GM12872 (cell line): ENCODE results near the gene ACACA.

ENCODE experiments used
- TF ChIP-seq, protein P1 (sequence below): IDR thresholded peaks from 3 replicates; pipeline ENCODE4 v1.5.1; 2011; ENCODE audit warnings: low read depth, mild to moderate bottlenecking, low read length, moderate library complexity; ENCODE audit not compliant: insufficient read depth

The ACACA gene

DNA sequence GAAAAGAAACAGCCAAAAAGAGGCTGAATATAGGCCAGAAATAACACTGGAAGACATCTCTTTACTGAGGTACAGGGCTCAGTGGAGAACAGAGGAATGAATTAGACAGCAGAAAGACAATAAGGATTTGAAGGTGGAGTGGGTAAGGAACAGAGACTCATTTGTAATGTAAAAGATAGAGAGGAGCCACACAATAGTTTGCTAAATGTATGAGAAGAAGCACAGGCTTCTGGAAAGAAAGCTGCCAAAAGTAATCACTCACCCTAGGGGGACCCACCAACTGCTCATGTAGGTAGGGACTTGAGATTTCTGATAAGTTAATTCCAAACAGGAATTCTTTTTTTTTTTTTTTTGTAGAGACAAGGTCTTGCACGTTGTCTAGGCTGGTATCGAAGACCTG is 271.1 kb downstream of the ACACA start:
- TF ChIP-seq, protein P1, sequence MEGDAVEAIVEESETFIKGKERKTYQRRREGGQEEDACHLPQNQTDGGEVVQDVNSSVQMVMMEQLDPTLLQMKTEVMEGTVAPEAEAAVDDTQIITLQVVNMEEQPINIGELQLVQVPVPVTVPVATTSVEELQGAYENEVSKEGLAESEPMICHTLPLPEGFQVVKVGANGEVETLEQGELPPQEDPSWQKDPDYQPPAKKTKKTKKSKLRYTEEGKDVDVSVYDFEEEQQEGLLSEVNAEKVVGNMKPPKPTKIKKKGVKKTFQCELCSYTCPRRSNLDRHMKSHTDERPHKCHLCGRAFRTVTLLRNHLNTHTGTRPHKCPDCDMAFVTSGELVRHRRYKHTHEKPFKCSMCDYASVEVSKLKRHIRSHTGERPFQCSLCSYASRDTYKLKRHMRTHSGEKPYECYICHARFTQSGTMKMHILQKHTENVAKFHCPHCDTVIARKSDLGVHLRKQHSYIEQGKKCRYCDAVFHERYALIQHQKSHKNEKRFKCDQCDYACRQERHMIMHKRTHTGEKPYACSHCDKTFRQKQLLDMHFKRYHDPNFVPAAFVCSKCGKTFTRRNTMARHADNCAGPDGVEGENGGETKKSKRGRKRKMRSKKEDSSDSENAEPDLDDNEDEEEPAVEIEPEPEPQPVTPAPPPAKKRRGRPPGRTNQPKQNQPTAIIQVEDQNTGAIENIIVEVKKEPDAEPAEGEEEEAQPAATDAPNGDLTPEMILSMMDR: no peak

DNA sequence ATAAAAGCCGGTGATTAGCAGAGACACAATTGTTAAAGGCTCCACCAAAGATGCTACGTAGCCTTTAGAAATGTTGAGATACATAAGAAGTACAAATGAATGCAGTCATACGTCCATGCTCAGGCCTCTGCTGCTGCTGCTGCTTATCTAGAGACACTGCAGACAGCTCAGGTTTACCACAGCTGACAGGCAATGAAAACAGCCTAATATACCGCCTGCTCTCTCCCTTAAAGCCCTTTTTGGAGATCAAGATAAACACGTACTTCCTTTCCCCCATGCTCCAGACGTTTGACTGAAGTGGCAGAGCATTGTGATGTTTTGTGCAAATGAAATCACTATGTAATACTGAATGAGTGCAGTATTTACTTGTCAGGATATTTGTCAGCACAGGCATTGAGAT is 272.6 kb downstream of the ACACA start:
- TF ChIP-seq, protein P1: no peak

DNA sequence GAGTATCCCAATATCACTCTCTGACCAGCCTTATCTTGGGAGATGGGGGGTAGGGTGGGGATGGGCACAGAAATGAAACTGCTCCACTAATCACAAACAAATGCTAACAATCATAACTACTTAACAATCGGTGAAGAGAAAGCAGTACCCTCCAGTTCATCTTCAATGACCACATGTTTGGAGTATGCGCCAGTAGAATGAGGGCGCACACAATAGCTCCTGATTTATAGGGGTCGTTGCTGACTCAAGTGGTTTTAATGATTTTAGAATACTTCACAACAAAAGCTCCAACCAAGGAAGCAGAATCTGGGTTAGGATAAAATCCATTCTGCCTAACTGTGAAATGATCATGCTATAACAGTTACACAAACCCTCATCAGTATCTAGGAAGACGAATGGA is 273.5 kb downstream of the ACACA start:
- TF ChIP-seq, protein P1: no peak

DNA sequence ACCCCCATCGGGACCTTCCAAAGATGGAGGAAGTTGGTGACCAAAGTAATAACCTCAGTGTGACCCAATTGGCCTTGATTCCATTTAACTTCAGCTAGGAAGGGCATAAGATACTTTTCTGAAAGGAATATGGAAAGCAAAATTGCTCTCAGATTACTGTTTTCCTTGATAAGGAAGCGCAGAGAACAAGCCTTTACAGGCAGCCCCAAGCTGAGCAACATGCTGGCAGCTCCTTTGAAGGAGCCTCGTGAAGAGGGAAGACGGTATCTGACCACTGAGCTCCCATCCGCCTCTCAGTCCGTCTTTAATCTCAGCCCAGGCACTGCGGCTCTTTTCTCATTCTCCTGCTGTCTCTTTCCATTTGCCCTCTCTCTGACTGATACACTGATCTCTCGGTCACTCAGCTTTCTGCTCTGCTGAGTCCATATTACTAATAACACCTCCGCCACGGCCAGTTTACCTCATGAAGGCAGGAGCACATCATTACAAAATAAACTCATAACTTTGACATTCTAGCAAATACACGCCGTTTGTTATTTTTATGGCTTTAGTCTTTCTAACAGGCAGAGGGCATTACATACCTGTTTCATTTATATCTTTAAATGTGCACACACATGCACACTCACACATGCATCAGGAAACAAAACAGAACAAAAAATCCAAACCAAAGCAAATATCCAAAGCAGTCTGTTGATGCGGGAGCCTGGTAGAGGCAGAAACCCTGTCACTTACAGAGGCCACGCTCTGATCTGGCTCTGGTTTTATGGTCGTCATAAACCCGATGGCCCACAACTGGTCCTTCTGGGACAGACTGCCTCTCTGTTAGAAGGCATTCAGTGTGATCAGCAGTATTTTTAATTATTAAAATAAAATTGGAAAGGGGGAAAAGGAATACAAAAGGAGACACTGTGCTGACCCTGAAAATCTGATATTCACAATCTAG is 274.7 kb downstream of the ACACA start:
- TF ChIP-seq, protein P1: no peak

DNA sequence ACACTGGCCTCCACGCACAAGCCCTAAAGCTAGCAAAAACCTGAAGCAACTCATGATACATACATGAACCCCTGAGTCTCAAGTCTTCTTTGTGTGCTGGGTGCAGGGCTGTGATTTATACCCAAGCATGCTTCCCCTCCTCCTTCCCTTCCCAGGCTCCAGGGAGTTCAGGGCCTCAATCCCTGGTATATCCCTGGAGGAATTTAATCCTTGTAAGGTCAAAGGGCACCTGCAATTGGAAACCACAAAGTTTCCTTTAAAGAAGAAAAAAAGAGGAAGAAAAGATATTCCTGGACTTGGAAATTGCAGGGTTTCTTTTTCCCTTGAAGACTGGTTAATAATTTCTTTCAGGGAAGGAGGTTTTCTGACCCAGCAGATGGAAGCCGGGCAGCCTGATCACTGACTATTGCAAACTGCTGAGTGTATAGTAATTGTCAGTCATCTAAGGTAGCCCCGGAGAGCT is 275.6 kb downstream of the ACACA start:
- TF ChIP-seq, protein P1: no peak

DNA sequence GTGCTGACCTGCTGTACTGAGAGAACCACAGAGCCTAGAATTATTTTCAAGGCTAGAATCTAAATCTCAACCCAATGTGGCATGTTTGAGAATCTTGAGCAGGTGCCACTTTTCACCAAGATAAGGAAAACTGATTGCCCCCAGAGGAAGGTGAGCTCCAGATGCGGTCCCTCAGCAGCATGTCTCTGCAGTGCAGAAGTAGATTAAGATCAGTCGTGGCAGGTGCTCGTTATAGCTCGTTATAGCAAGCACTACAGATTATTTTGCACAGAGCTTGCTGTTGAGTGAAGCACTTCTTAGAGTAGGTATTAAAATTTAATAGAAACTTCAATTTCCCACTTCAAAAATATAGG is 281.8 kb downstream of the ACACA start:
- TF ChIP-seq, protein P1: no peak

DNA sequence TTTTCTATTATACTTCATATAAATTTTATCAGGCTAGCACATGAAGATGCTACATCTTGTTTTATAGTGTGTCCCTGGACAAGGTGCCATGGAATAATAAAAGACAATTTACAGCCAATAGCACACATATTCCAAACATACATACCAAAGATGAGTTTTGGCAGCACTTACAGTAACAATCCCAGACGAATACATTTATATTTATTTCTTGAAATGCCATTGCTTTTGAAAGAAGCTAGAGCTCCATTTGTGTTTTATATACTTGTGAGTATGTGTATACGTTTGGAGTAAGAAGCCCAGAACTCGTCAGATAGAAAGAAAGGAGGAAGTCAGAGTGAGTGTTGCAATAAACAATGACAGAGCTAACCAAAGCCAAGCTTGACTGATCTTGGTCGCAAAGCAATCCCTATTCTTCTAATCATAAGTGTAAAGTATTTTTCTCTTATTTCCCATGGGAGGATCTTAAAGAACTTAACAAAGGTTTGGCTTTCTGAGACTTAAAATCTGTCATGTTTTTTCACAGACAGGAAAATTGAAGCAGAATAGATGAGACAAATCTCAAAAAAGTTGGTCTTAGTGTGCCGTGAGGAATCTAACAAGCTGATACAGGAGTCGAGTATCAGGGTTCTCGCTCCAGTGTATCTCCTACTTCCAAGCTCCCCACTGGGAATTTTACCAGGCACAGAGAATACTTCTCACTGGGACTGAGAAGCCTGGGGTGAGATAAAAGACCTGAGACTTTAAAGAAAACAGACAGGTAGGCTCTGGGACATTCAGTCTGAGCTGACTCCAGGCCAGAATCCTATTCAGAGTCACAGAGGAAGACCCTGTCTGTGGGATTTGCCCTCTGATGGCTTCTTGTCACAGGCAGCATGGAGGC is 282.5 kb downstream of the ACACA start:
- TF ChIP-seq, protein P1: no peak
